Measurements from ENCODE around the gene EML6.
A peak's percentile ranks its signal among the peaks of the same experiment; 100 is the strongest.

Gene EML6

DNA sequence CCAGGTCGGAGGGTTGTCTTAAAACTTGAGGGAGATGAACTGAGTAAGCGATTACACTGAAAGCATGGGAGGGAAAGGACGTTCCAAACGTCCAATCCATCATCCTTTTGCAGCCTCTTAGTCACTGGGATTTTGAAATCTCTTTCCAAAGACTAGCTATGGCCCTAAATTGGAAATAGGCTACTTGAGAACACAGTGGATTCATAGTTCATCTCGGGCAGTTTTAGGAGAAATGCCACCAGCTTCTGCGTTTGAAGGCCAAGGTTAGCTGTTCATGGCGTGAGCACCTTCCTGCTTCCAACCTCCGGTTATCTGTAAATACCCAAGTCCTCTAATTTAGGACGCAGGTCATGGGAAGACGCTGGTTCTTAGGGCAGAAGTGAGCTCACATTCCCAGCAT, 821 bp upstream of the EML6 start:
- no peak for TF ChIP-seq ZNF274 (IDR thresholded peaks at IDR 0.05; ENCODE audit: low read depth, low read length)
- peak overlapping the region; percentile 84 for H3K4me3 ChIP-seq (ENCODE audit: low read length)

DNA sequence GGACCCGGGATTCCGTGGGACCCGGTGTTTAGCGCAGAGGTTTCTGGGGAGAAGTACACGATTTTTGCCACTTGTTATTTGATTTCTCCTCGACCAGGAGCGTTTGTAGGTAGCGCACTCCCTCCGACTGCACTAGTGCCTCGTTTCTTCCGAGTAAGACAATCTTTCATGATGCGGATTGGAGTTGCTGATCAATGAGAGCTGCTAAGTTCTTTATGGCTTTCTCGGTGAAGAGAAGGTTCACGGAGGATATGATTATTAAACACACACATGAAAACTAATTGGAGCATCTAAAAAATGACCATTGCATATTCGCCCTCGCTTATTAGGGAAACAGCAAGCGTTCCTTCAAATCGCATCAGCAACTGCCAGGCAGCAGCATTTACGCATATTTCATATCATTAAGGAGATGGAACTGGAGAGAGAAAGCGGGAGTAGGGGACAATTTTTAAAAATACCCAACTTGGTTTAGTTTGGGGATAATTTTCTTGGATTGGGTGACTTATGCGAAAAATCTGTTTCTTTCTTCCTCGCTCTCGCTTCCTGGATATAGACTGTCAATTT, 616 bp downstream of the EML6 start:
- TF ChIP-seq ZNF274 (IDR thresholded peaks at IDR 0.05; ENCODE audit: low read depth, low read length): no peak
- peak overlapping the region; percentile 79 for H3K4me3 ChIP-seq (ENCODE audit: low read length)

DNA sequence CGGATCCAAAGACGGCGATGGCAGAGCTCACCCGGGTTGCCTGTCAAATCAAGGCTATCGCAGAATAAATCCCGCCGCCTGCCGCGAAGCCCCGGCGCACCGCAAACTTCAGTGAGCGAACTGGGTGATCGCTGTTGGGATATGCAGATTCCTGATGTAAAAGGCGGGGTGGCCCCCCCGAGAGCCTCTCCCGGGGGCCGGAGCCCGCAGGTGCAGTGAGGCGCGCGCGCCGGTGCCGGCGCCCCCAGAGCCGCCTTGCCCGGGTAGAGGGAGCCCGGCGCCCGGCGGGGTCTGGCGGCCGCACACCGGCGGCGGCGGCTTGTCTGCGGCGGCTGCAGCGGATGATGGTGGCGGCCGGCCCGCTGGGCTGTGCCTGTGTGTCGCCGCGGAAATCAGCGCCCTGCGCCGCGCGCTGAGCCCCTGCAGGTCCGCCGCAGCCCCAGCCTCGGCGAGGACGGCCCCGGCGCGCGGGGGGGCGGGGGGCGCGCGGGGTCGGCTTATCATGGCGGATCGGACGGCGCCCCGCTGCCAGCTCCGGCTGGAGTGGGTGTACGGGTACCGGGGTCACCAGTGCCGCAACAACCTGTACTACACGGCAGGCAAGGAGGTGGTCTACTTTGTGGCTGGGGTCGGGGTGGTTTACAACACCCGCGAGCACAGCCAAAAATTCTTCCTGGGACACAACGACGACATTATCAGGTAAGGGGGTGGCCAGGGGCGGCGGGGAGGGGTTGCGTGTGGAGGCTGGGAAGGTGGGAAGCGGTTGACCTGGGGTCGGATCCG, 1.3 kb downstream of the EML6 start:
- H3K4me3 ChIP-seq (ENCODE audit: low read length): peak overlapping the region; percentile 79
- TF ChIP-seq ZNF274 (IDR thresholded peaks at IDR 0.05; ENCODE audit: low read depth, low read length): no peak

DNA sequence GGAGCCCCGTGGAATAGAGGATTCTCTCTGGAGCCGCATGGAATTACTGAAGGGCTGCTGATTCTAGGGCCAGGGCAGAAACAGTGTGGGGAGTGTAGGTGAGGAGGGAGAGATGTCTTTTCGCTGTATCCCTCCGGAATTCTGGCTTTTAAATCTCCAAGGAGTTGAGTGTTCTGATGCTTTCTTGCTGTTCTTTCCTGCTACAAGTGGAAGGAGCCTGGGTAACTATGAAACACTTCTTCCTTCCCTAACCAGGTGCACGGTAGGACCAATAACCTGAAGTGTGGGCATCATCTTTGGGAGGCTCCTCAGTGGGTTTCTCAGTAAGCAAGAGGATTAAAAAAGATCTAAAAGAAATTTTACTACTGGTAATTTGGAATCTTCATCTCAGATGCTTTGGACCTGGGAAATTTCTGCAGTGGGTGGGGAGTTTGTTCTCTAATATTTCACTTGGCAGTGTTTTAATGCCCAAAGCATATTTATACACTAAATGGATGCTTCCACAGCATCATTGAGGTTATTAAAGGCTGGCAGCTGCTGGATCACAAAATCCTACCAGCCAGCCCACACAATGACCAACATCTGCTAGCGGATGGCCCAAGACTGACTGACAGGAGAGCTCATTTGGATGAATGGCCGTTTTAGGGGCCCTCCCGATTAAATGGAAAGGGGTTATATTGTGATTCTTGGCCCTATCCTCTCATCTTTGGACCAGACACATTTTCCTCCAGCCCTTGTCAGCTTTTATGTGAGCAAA, 2.1 kb downstream of the EML6 start:
- TF ChIP-seq ZNF274 (IDR thresholded peaks at IDR 0.05; ENCODE audit: low read depth, low read length): no peak
- no peak overlapping the region for H3K4me3 ChIP-seq (ENCODE audit: low read length)

DNA sequence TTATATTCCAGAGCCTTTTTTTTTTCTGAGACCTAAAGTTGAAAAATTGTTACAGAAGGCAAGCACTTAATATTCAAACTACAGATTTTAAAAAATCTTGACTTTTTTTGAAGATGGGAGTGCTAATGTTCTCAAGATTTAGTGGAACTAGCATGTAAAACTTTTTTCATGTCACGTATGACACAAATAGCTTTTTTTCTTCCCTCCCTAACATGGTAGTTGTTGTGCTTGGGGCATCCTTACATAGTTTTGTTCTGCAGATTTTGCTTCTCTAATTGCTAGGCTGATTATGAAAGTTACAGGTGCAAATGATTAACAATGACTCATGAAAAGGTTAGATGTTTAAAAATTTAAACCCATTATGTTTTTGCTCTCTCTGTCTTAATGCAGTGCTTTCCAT, 3.0 kb downstream of the EML6 start:
- H3K4me3 ChIP-seq (ENCODE audit: low read length): no peak overlapping the region
- TF ChIP-seq ZNF274 (IDR thresholded peaks at IDR 0.05; ENCODE audit: low read depth, low read length): no peak

DNA sequence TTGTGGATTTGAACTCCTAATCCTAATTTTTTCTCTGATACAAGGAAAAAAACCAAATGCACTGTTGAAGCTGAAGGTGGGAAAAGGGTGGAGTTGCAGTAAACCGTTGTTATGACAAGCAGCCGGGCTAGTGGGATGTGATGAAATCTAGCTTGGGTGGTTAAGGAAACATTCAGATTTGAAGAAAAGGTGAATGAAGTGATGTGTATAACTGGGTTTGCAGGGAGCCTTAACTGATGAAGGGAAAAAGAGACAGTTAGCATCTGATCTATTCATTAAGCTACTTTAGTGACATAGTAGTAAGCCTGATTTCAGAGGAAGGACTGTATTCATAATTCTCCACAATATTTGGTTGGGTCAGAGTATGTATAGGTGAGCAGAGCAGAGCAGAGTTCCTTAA, 3.5 kb downstream of the EML6 start:
- no peak overlapping the region for H3K4me3 ChIP-seq (ENCODE audit: low read length)
- no peak for TF ChIP-seq ZNF274 (IDR thresholded peaks at IDR 0.05; ENCODE audit: low read depth, low read length)

DNA sequence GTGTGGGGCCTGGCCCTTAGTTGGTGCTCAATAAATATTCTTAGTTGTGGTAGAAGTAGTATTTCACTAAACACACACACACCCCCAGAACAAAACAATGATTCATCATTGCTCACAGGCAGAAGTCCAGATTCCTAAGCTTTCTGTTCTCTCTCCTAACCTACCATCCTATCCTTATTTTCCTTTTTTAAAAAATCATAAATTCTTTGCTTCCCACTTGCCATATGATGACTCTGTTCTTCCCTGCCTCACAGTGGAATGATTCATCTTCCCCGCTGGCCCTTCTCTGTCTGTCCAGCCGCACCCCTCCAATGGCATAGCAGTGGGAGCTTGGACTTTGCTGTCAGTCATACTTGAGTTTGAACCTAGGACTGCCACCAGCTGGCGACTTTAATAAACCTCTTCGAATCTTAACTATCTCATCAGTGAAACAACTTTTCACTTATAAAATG, 5.2 kb downstream of the EML6 start:
- TF ChIP-seq ZNF274 (IDR thresholded peaks at IDR 0.05; ENCODE audit: low read depth, low read length): no peak
- no peak overlapping the region for H3K4me3 ChIP-seq (ENCODE audit: low read length)

DNA sequence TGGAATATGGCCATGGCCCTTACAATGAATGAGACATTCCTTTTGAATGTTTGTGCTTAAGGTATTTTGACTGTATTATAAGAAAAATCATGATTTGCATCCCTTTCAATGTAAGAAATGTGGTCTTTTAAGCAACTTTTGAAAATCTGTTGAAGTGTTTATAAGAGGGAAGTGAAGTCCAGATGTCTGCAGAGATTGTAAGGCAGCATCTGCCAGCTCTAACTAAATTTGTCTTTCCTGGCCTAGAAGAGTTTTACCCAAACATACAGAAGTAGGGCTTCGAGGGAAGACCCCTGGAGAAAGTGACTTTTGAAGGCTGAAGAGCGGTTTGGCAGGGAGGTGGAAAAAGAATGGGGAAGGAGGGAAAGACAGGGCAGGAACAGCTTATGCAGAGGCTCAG, 12.2 kb downstream of the EML6 start:
- no peak for TF ChIP-seq ZNF274 (IDR thresholded peaks at IDR 0.05; ENCODE audit: low read depth, low read length)

DNA sequence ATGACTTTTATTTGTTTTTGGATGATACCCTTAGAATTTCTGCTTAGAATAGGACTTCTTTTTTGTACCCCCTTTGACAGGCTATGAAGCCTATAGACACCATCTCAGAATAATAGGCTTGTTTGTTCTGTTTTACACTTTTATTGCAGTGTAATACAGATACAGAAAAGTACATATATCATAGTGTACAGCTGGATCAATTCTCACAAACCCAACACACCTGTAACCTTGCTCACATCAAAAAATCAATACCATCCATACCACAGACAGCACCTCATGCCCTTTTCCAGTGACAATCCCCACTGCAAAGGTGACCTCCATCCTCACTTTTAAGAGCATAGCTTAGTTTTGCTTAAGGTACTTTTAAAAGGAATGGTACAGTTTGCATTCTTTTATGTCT, 14.8 kb downstream of the EML6 start:
- TF ChIP-seq ZNF274 (IDR thresholded peaks at IDR 0.05; ENCODE audit: low read depth, low read length): no peak
- H3K4me3 ChIP-seq (ENCODE audit: low read length): no peak overlapping the region

More for the DNA sequence above, 12.2 kb downstream of the EML6 start:
- no peak overlapping the region for H3K4me3 ChIP-seq (ENCODE audit: low read length)

DNA sequence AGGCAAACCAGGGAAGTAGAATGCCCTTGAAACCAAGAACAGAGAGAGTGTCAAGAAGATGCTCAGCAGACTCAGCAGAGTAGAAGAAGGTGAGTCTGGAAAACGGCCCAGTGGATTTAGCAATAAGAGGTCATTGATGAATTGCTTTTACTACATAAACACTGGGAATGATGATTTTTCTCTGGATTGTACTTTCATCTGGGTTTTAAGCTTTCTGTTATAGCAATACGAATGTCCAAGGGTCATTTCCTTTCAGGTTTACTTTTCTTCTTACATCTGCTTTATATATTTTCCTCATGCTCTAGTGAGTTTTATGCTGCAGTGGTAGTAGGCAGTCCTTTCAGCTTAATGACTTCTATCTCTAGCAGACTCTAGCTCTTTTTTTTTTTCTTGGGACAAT, 16.9 kb downstream of the EML6 start:
- no peak overlapping the region for H3K4me3 ChIP-seq (ENCODE audit: low read length)
- TF ChIP-seq ZNF274 (IDR thresholded peaks at IDR 0.05; ENCODE audit: low read depth, low read length): no peak

DNA sequence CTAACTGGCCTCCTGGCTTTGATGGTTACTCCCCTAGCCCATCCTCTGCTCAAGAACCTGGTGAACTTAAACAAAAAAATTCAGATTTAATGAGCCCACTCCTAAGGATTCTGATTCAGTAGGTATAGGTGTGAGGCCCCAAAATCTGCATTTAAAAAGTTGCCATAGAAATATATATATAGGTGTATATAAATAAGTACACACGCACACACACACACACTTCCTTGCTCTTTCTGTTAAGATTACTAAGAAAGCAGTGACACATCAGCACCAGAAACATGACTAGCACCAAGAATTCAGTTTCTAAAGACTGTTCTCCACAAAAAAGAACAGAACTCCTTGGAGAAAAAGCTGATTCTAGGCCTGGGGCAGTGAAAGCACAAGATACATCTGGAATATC, 17.8 kb downstream of the EML6 start:
- TF ChIP-seq ZNF274 (IDR thresholded peaks at IDR 0.05; ENCODE audit: low read depth, low read length): no peak
- H3K4me3 ChIP-seq (ENCODE audit: low read length): no peak overlapping the region

DNA sequence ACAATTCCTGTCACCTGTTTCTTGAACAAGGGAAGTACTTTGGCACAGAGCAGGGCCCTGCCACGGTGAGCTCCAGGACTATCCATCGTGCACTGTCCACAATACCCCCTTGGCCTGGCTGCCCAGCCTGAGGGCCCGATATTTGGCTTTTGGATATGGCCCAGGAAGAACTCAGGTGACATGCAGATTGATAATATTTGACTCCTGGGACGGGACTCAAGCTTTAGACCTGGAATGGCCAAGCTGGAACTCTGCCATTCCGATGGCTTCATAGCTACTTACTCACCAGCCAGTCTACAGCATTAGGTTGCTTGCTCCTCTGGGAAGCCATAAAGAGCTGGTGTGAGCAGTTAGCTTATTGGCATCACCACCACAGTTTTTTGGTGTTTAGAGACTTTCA, 26.6 kb downstream of the EML6 start:
- H3K4me3 ChIP-seq (ENCODE audit: low read length): no peak overlapping the region
- TF ChIP-seq ZNF274 (IDR thresholded peaks at IDR 0.05; ENCODE audit: low read depth, low read length): no peak

DNA sequence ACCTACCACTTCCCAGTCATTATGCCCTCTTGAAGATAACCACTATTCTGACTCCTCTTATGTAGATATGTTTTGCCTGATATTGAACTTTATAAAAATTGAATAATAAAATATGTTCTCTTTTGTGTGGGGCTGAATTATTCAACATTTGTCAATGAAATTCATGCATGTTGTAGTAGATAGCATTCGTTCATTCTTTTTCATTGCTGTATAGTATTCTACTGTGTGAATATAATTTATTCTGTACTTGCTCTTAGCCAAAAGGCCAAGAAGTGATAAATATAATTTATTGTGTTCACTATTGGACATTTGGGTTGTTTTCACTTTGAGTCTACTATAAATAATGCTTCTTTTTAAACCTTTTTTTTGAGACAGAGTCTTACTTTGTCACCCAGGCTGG, 29.0 kb downstream of the EML6 start:
- TF ChIP-seq ZNF274 (IDR thresholded peaks at IDR 0.05; ENCODE audit: low read depth, low read length): no peak
- H3K4me3 ChIP-seq (ENCODE audit: low read length): no peak overlapping the region

DNA sequence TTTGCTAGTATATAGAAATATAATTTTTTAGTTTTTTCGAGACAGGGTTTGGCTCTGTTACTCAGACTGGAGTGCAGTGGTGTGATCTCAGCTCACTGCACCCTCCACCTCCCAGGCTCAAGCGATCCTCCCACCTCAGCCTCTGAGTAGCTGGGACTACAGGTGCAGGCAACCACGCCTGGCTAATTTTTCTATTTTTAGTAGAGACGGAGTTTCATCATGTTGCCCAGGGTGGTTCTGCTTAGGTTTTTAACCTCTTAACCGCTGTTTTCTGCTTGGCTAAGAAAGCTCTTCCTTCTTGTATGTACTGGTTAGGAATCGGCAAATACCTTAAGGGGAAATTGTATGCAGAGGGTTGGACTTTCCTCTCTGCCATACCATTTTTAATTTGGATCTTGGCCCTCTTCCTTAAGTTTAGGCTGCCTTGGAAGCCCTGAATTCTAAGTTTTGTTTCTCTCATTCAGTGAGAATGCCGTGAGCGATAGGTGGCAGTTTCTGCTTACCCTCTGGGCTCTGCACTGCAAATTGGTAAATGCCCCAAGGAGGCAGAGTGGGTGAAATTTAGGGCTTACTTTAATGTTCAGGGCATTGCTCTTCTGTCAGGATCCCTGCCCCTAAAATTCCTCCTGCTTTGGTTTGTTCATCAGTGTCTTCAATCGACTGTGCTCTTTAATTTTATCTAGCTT, 32.3 kb downstream of the EML6 start:
- peak overlapping the region; percentile 33; the same call in 1 of the 2 replicates for H3K4me3 ChIP-seq (ENCODE audit: low read length)
- no peak for TF ChIP-seq ZNF274 (IDR thresholded peaks at IDR 0.05; ENCODE audit: low read depth, low read length)
